ENCODE results near the gene LAMC2.

The LAMC2 gene

GRCh38 chr1:183215076-183215720 lies 29.1 kb downstream of the LAMC2 start:
- DNase-seq, result no peak

- no peak for DNase-seq
These were observed 29.9 kb downstream of the LAMC2 start for GRCh38 chr1:183215936-183216335.

- DNase-seq, result no peak
These were observed 32.1 kb downstream of the LAMC2 start for GRCh38 chr1:183218027-183218618.

- DNase-seq, result no peak
These were observed 33.0 kb downstream of the LAMC2 start for GRCh38 chr1:183218971-183219615.

- DNase-seq, result no peak
These were observed 33.5 kb downstream of the LAMC2 start for GRCh38 chr1:183219616-183220009.

- DNase-seq, result no peak
These were observed 36.8 kb downstream of the LAMC2 start for GRCh38 chr1:183222909-183223308.

GRCh38 chr1:183223467-183223866 lies 37.4 kb downstream of the LAMC2 start:
- DNase-seq, result peak; percentile 96

GRCh38 chr1:183226361-183226760 lies 40.3 kb downstream of the LAMC2 start:
- DNase-seq, result no peak

- no peak for DNase-seq
These were observed 40.9 kb downstream of the LAMC2 start for GRCh38 chr1:183226963-183227362.

GRCh38 chr1:183227422-183228346 lies 41.6 kb downstream of the LAMC2 start:
- peak; percentile 20 for DNase-seq

GRCh38 chr1:183228347-183229220 lies 42.5 kb downstream of the LAMC2 start:
- DNase-seq, result no peak

GRCh38 chr1:183230413-183230812 lies 44.3 kb downstream of the LAMC2 start:
- no peak for DNase-seq

- no peak for DNase-seq
These were observed 45.5 kb downstream of the LAMC2 start for GRCh38 chr1:183231545-183231944.

- DNase-seq, result no peak
These were observed 47.0 kb downstream of the LAMC2 start for GRCh38 chr1:183233113-183233512.

GRCh38 chr1:183234660-183235476 lies 48.8 kb downstream of the LAMC2 start:
- peak; percentile 86 for DNase-seq

- no peak for DNase-seq
These were observed 49.4 kb downstream of the LAMC2 start for GRCh38 chr1:183235503-183235902.

GRCh38 chr1:183236158-183236725 lies 50.2 kb downstream of the LAMC2 start:
- no peak for DNase-seq

GRCh38 chr1:183237046-183237445 lies 51.0 kb downstream of the LAMC2 start:
- DNase-seq, result no peak

GRCh38 chr1:183238071-183238470 lies 52.0 kb downstream of the LAMC2 start:
- peak; percentile 30 for DNase-seq

- no peak for DNase-seq
These were observed 53.2 kb downstream of the LAMC2 start for GRCh38 chr1:183239220-183239742.

All from kidney glomerular epithelial cell (primary cell).